Activated naive CD8-positive, alpha-beta T cell treated with anti-CD3 and anti-CD28 coated beads, Interleukin-2, amount 50 U/mL, for 24 hours (primary cell): ENCODE data around the gene SAMD4A.

ENCODE experiments used
- ATAC-seq: fragments of 150-1000 bp; cut with Tn5 transposase; one replicate; pipeline ENCODE4 v1.10.0; 2021
- DNase-seq: peaks from one replicate; pipeline ENCODE4 v3.0.0; 2021
- H3K27ac Mint-ChIP-seq: one replicate; pipeline ENCODE4 v1.8.0; 2021; ENCODE audit warnings: mild to moderate bottlenecking, mixed read lengths
- H3K27me3 Mint-ChIP-seq: one replicate; pipeline ENCODE4 v1.8.0; 2021; ENCODE audit warnings: mixed read lengths
- H3K36me3 Mint-ChIP-seq: one replicate; pipeline ENCODE4 v1.8.0; 2021; ENCODE audit warnings: low read depth, mixed read lengths
- H3K4me1 Mint-ChIP-seq: one replicate; pipeline ENCODE4 v1.8.0; 2021; ENCODE audit warnings: mixed read lengths
- H3K4me3 Mint-ChIP-seq: one replicate; pipeline ENCODE4 v1.8.0; 2021; ENCODE audit warnings: mild to moderate bottlenecking, moderate library complexity, mixed read lengths
- H3K9me3 Mint-ChIP-seq: one replicate; pipeline ENCODE4 v1.8.0; 2021; ENCODE audit warnings: mixed read lengths

The SAMD4A gene

DNA sequence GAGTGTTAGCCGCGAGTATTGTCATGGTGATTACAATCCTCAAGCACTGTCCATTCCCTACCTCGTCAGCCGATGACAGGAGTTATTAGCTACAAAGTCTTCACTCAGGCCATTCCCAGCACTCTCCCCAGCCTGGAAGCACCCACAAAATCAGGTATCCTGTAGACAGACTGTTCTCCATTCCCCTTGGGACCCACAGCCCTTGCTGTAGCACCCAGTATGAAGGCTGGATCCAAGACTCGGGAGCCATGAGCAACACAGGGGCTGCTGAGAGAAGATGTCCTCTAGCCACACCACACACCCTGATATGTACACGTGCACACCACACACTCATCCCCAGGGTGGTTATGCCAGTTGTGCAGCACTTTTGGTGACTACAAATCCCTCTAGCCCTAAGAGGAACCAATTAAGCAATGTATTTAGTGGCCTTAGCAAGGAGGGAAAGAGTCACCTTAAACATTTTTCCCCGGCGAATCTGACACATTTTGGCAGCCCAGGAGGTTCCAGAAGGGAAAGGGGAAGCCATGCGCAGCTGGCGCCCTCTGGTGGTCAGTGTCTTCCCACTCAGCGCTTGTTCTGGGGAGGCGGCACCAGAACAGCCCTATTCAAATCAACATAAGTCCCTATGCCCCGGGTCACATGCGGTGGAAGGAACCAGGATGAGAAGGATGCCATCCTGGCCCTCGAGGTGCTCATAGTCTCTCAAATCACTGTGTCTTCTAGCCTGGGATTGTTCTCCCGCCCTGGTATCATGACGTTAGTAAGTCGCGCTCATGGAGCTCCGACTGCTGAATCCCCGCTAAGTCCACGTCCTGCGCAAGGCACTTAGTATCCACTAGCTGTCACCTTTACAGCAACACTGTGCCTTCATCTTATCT lies 238.8 kb downstream of the SAMD4A start:
- no peak overlapping the region for H3K27ac Mint-ChIP-seq
- peaks cover 17% of the 10 kb centered on the region for H3K27me3 Mint-ChIP-seq
- no peaks in the 10 kb centered on the region for H3K36me3 Mint-ChIP-seq
- no peak overlapping the region for H3K4me3 Mint-ChIP-seq
- no peaks in the 10 kb centered on the region for H3K9me3 Mint-ChIP-seq
- H3K4me1 Mint-ChIP-seq = peaks cover 8% of the 10 kb centered on the region
- DNase-seq = peak; percentile 86
- peak; percentile 92 for ATAC-seq

DNA sequence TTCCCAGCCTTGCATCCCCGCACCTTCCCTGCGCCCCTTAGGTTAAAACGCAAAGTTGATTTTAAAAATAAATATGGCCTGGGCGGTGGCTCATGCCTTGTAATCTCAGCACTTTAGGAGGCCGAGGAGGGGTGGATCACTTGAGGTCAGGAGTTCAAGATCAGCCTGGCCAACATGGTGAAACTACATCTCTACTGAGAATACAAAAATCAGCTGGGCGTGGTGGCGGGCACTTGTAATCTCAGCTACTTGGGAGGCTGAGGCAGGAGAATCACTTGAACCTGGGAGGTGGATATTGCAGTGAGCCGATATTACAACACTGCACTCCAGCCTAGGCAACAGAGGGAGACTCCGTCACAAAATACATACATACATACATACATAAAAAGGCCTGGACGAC lies 239.7 kb downstream of the SAMD4A start:
- no peaks in the 10 kb centered on the region for H3K36me3 Mint-ChIP-seq
- H3K27me3 Mint-ChIP-seq = peaks cover 18% of the 10 kb centered on the region
- H3K27ac Mint-ChIP-seq = no peak overlapping the region
- no peak for DNase-seq
- H3K4me1 Mint-ChIP-seq = peaks cover 8% of the 10 kb centered on the region
- no peak for ATAC-seq
- H3K9me3 Mint-ChIP-seq = no peaks in the 10 kb centered on the region
- H3K4me3 Mint-ChIP-seq = no peak overlapping the region

DNA sequence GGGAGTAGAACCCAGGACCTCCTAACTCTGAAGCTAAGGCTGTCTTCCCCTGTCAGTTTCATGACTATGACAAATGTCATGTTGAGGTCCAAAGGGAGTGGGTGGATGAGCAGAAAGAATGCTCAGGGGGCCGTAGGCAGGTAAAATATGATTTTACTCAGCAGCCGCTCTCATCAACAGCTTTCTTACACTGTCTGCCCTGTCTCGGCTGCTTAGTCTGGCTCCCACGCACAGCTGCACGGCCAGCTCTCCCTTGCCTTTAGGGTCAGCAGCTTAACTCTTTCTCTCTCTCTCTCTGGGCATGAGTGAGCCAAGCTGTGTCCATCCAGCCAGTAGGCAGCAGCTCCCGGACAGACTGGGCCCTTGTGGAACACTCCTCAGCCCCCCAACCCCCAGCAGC lies 240.5 kb downstream of the SAMD4A start:
- ATAC-seq (no peak), DNase-seq (no peak)
- Mint-ChIP-seq H3K9me3 (no peaks in the 10 kb centered on the region), H3K4me1 (peaks cover 8% of the 10 kb centered on the region), H3K27me3 (peaks cover 16% of the 10 kb centered on the region), H3K36me3 (no peaks in the 10 kb centered on the region), H3K4me3 (no peak overlapping the region), H3K27ac (no peak overlapping the region)

DNA sequence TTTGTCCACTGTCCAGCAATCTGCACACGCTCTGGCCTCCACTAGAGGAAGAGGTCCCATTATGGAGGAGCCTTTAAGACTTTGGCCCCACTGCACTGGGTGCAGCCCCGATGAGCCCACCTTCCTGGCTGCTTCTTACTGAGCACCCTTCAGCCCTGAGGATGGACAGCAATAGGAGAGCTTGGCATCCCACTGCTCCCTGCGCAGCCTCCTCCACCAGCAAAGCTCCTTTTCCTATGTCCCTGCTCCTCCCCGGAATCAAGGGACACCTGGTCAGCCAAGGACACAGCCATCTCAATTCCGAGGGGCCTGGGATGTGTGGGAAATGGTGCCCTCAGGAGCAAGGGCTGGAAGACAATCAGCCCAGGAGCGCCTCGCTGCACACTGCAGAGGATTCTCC lies 241.0 kb downstream of the SAMD4A start:
- Mint-ChIP-seq H3K27me3 (peaks cover 16% of the 10 kb centered on the region), H3K9me3 (no peaks in the 10 kb centered on the region), H3K36me3 (no peaks in the 10 kb centered on the region), H3K27ac (no peak overlapping the region), H3K4me1 (peaks cover 8% of the 10 kb centered on the region), H3K4me3 (no peak overlapping the region)
- no peak for ATAC-seq
- DNase-seq = no peak

DNA sequence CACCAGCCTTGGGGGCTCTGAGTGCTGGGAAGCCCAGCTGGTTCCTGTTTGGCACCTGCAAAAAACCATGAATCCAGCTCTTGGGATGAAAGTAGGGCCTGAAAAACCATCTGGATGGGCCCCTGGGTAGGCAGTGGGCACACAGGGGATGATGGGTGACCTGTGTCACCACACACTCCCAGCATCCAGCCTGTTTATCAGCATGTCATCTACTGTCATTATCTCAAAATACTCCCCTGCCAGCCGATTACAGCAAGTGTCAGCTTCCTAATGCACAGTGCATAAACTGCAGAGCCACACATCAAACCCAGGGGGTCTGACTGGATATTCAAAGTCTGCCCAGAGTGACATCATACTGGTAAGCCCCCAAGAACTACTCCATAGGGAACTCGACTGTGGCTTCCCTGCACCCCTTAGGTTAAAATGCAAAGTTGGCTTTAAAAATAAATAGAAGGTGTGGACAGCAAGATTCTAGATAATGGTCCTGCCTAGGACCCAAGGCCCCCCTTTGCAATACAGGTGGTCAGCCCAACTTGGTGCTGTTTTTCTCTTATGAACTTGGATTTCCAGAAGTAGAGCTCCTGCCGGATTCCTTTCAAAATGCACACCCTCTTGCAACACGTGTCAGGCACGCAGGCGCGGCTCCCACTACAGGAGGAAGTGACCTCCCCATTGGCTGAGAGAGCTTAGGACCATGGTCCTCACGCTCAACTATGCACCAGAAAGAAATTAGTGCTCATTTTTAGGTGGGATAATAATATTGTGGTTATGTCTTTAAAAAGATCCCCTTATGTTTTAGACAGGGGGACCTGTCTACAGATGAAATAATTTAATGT lies 241.6 kb downstream of the SAMD4A start:
- Mint-ChIP-seq H3K4me1 (peaks cover 8% of the 10 kb centered on the region), H3K27me3 (peaks cover 16% of the 10 kb centered on the region), H3K36me3 (no peaks in the 10 kb centered on the region), H3K27ac (no peak overlapping the region), H3K9me3 (no peaks in the 10 kb centered on the region), H3K4me3 (no peak overlapping the region)
- ATAC-seq (no peak), DNase-seq (no peak)

DNA sequence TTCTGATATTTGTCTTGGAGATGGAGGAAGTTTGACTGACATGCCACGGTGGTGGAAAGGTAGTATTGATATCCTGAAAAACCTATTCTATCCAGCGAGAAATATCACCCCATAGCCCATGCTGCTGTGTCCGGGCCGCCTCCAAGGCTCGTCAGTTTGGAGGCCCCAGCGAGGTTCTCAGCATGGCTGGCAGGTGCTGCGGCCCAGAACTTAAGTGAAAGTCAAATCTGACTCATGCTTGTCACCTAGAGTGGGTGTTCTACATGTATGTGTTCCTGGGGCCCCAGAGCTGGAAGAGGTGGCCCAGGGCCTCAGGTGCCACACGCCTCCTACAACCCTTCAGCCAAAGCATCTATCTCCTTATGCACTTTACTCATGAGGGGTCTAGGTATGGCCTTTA lies 242.8 kb downstream of the SAMD4A start:
- Mint-ChIP-seq H3K4me1 (peaks cover 8% of the 10 kb centered on the region), H3K4me3 (no peak overlapping the region), H3K27me3 (peaks cover 16% of the 10 kb centered on the region), H3K36me3 (no peaks in the 10 kb centered on the region), H3K27ac (no peak overlapping the region), H3K9me3 (no peaks in the 10 kb centered on the region)
- DNase-seq (no peak), ATAC-seq (no peak)

DNA sequence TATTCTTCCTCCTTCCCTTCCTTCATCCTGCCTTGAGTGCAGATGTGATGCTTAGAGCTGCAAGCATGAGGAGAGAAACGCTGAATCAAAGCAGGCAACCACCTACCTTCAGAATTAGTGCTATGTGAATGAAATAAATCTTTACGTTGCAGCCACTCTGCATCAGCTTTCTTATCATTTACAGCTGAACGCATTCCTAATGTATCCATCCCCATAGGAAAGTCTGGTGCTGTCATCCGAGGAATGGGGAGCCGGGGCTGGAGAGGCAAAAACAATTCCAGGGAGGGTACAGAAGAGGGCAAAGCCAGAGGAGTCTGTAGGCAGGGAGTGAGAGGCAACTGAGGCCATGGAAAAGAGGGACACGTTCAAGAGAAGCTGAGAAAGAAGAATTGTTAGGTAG lies 245.7 kb downstream of the SAMD4A start:
- Mint-ChIP-seq H3K27ac (no peak overlapping the region), H3K4me1 (no peaks in the 10 kb centered on the region), H3K4me3 (no peak overlapping the region), H3K36me3 (no peaks in the 10 kb centered on the region), H3K27me3 (peaks cover 9% of the 10 kb centered on the region), H3K9me3 (no peaks in the 10 kb centered on the region)
- ATAC-seq (no peak), DNase-seq (no peak)

DNA sequence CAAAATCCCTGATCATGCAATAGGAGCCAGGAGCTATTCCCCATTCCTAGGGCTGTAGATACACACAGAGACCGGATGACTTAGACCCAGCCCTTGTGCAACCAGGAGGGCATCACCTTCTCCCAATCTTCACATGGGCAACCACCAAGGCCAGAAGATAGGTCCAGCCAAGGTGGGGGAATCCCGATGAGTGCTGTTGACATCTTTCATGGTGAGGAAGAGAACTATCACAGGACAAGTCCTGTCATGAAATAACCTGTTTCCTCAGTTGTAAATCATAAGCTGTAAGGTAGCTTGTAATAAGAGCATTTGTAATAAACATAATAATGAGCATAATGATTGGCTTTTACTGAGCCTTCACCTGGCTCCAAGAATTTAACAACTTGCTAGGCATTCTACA lies 246.2 kb downstream of the SAMD4A start:
- DNase-seq (no peak), ATAC-seq (no peak)
- Mint-ChIP-seq H3K27ac (no peak overlapping the region), H3K4me1 (no peaks in the 10 kb centered on the region), H3K9me3 (no peaks in the 10 kb centered on the region), H3K27me3 (peaks cover 9% of the 10 kb centered on the region), H3K36me3 (no peaks in the 10 kb centered on the region), H3K4me3 (no peak overlapping the region)

DNA sequence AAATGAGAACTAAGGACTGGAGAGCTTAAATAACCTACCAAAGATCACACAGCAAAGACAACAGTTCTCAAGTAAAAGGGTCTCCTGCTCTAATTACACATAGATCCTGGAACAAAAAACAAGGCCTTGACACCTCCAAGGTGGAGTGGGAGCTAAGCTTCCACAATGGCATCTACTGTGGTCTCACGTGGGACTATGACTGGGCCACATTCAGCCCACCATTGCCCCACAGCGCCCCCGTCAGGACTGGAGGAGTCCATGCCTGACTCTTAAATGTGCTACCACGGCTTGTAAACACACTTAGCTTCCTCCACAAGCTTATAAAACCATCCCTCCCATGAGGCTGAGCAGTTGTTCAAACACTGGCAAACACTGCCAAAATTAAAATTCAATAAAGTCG lies 247.1 kb downstream of the SAMD4A start:
- Mint-ChIP-seq H3K27ac (no peak overlapping the region), H3K36me3 (no peaks in the 10 kb centered on the region), H3K9me3 (no peaks in the 10 kb centered on the region), H3K4me1 (no peaks in the 10 kb centered on the region), H3K27me3 (peaks cover 9% of the 10 kb centered on the region), H3K4me3 (no peak overlapping the region)
- ATAC-seq = no peak
- peak; percentile 68 for DNase-seq

DNA sequence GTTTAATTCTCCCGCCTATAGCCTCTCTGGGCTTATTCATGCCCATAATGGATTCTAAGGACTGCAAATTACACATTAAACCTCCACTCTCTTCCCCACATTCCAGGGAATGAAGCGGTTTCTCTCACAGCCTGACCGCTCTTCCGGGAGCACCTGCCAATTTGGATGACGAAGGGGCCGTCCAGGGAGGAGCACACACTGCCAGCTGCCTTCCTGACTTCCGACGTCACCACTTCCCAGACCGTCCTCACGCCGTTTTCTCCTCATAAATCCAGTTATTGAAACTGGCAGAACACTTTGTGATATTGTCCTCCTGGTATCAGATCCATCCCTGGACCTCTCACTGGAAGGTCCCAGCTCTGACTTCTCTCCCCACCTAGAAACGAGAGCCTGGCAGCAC lies 248.1 kb downstream of the SAMD4A start:
- Mint-ChIP-seq H3K36me3 (no peaks in the 10 kb centered on the region), H3K4me3 (no peak overlapping the region), H3K27ac (no peak overlapping the region), H3K9me3 (no peaks in the 10 kb centered on the region), H3K27me3 (peaks cover 11% of the 10 kb centered on the region), H3K4me1 (no peaks in the 10 kb centered on the region)
- DNase-seq (no peak), ATAC-seq (no peak)

DNA sequence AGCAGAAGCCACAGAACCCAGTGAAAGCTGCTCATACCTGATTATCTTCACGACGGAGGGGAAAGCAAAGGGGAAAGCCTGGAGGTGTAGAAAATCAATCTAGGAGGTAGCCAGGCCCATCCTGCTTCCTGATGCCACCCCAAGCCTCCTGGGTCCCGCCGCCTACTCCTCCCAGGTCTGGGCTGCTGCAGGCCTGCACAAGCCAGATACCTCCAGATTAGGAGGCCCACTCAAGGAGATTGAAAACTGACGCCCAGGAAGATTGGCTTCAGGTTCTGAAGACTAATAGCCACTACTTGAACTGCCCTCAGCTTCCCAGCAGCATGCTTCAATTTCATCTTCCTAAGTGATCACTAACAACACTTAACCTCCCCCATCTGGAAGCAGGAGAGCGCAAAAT lies 248.6 kb downstream of the SAMD4A start:
- Mint-ChIP-seq H3K9me3 (no peaks in the 10 kb centered on the region), H3K27me3 (peaks cover 11% of the 10 kb centered on the region), H3K36me3 (no peaks in the 10 kb centered on the region), H3K27ac (no peak overlapping the region), H3K4me1 (no peaks in the 10 kb centered on the region), H3K4me3 (no peak overlapping the region)
- no peak for ATAC-seq
- no peak for DNase-seq

DNA sequence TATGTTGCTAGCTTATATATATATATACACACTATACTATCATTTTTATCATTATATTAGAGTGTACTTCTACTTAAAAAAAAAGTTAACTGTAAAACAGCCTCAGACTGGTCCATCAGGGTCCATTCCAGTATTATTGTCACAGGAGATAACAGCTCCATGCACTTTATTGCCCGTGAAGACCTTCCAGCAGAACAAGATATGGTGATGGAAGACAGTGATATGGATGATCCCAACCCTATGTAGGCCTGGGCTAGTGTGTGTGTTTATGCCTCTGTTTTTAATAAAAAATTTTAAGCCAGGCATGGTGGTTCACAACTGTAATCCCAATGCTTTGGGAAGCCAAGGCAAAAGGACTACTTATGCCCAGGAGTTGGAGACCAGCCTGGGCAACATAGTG lies 249.5 kb downstream of the SAMD4A start:
- no peaks in the 10 kb centered on the region for H3K9me3 Mint-ChIP-seq
- ATAC-seq = no peak
- no peaks in the 10 kb centered on the region for H3K36me3 Mint-ChIP-seq
- DNase-seq = no peak
- no peak overlapping the region for H3K4me3 Mint-ChIP-seq
- H3K27me3 Mint-ChIP-seq = peaks cover 5% of the 10 kb centered on the region
- no peak overlapping the region for H3K27ac Mint-ChIP-seq
- no peaks in the 10 kb centered on the region for H3K4me1 Mint-ChIP-seq

DNA sequence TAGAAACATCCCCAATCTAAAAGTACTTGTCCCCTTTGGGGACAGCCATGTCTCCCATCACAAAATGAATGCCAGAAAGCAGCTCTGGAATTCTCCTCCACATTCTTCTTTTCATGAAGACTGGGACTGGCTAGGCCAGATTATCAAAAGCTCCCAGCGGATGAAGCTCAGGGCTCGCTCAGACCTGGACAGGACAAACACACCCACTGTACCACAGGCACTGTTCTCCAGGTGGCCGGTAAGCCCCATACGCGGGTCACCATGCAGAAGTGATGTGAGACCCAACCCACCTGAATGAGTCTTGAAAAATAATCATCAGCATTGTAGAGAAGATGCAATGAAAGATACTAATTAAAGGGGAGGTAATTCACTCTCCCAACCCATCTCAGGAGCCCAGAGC lies 250.6 kb downstream of the SAMD4A start:
- H3K36me3 Mint-ChIP-seq = no peaks in the 10 kb centered on the region
- H3K9me3 Mint-ChIP-seq = no peaks in the 10 kb centered on the region
- no peak overlapping the region for H3K4me3 Mint-ChIP-seq
- H3K4me1 Mint-ChIP-seq = no peaks in the 10 kb centered on the region
- ATAC-seq (no peak), DNase-seq (no peak)
- peaks cover 3% of the 10 kb centered on the region for H3K27me3 Mint-ChIP-seq
- no peak overlapping the region for H3K27ac Mint-ChIP-seq

DNA sequence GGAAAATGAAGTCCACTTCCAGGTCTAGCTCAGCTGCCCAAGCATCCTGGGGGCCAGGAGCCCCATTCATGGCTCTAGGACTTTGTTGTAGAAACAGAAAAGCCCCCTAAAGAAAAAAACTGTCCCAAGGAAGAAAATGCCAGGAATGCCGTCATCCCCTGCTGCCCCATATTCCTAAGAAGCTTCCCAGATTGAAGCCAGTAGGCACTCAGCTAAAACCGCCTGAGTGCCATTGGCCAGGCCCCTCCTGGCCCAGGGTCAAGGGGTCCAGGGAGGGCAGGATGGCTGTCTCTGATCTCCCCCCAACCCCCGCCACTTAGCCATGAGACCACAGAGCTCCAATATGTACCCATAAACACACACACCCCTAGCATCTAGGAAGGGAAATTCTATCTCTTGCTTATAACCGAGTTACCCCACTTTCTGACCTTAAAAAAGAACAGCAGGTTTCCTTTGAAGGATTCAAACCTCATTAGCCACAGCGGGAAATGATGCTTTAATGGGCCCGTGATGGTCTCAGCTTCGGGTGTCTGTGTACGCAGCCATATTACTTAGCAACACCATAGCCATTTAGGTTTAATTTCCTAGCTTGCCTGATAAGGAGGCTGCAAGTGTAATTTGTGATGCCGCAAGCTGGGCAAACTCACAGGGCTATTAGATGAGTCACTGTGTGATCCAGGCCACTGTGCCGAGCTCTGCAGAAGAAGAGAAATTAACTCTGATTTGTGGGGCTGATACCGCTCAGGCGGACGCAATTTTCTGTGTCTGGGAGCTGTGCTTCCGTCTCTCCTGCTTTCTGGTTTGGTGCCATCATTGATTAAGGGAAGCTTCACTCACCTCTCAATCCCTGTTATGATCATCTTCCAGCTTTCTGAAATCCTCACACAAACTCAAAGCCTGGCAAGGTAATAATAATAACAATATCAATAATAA lies 251.5 kb downstream of the SAMD4A start:
- Mint-ChIP-seq H3K4me1 (no peaks in the 10 kb centered on the region), H3K36me3 (no peaks in the 10 kb centered on the region), H3K9me3 (no peaks in the 10 kb centered on the region), H3K27me3 (peaks cover 3% of the 10 kb centered on the region), H3K27ac (no peak overlapping the region), H3K4me3 (no peak overlapping the region)
- no peak for DNase-seq
- ATAC-seq = no peak
